SU-DHL-6 (cell line): ENCODE results near the gene SNAPC3.

Experiments
- H2AFZ ChIP-seq: fragments of 200-600 bp; sonication (generic); 2 replicates; pipeline ENCODE4 v1.6.1; 2014; ENCODE audit warnings: low read depth, mild to moderate bottlenecking, moderate library complexity, mixed read lengths, antibody characterized with exemption, low read length; ENCODE audit not compliant: severe bottlenecking
- H3F3A ChIP-seq: fragments of 200-600 bp; shearing (Covaris generic); 2 replicates; pipeline ENCODE4 v1.6.0; 2016; ENCODE audit warnings: antibody characterized with exemption, mild to moderate bottlenecking; ENCODE audit not compliant: insufficient read depth
- H3K27ac ChIP-seq: fragments of 200-600 bp; sonication (generic); 2 replicates; pipeline ENCODE4 v1.5.1; 2016; ENCODE audit warnings: low read depth, mild to moderate bottlenecking, low read length, moderate library complexity, mixed read lengths
- H3K27me3 ChIP-seq: fragments of 200-600 bp; sonication (generic), shearing (Covaris generic); 2 replicates; pipeline ENCODE4 v1.6.0; 2014; ENCODE audit warnings: mild to moderate bottlenecking, low read length
- H3K36me3 ChIP-seq: fragments of 200-600 bp; sonication (generic); 2 replicates; pipeline ENCODE4 v1.6.1; 2014; ENCODE audit warnings: mild to moderate bottlenecking, low read length, mixed read lengths
- H3K4me2 ChIP-seq: fragments of 300-600, 200-600 bp; shearing (Covaris generic), sonication (generic); 2 replicates; pipeline ENCODE4 v1.6.0; 2014; ENCODE audit warnings: low read length, low read depth, mild to moderate bottlenecking; ENCODE audit not compliant: poor library complexity, severe bottlenecking
- H3K4me3 ChIP-seq: fragments of 200-600 bp; sonication (generic); 2 replicates; pipeline ENCODE4 v1.5.1; 2014; ENCODE audit warnings: antibody characterized with exemption, low read length, mild to moderate bottlenecking, mixed read lengths; ENCODE audit not compliant: insufficient read depth, poor library complexity, severe bottlenecking
- H3K79me2 ChIP-seq: fragments of 200-600 bp; sonication (generic); 2 replicates; pipeline ENCODE4 v1.6.1; 2014; ENCODE audit warnings: mild to moderate bottlenecking, low read length, moderate library complexity; ENCODE audit not compliant: insufficient read depth
- H3K9ac ChIP-seq: fragments of 200-600 bp; sonication (generic); 2 replicates; pipeline ENCODE4 v1.7.0; 2014; ENCODE audit warnings: mild to moderate bottlenecking, low read length
- H3K9me2 ChIP-seq: fragments of 200-600 bp; sonication (generic); replicated peaks from 2 replicates; pipeline ENCODE4 v1.6.1; 2014; ENCODE audit warnings: low read length; ENCODE audit not compliant: insufficient read depth
- H3K9me3 ChIP-seq: fragments of 200-600 bp; sonication (generic); 2 replicates; pipeline ENCODE4 v1.6.1; 2014; ENCODE audit warnings: low read length, mixed read lengths; ENCODE audit not compliant: insufficient read depth
- H4K20me1 ChIP-seq: fragments of 200-600 bp; sonication (generic); 2 replicates; pipeline ENCODE4 v1.6.1; 2014; ENCODE audit warnings: low read depth, mild to moderate bottlenecking, antibody characterized with exemption, low read length, moderate library complexity, mixed read lengths
- CTCF ChIP-seq: fragments of 200-600 bp; sonication (generic); IDR thresholded peaks from one replicate; pipeline ENCODE4 v1.5.1; 2017; ENCODE audit warnings: antibody characterized with exemption, mild to moderate bottlenecking, low read length, moderate library complexity; ENCODE audit not compliant: insufficient read depth, poor library complexity, severe bottlenecking
- EZH2phosphoT487 ChIP-seq: fragments of 200-600 bp; sonication (generic), shearing (Covaris generic); conservative IDR thresholded peaks from 2 replicates; pipeline ENCODE4 v1.6.1; 2018; ENCODE audit warnings: mild to moderate bottlenecking, antibody characterized with exemption, low read length, moderate library complexity, mixed read lengths

The SNAPC3 gene

GRCh38 chr9:15390201-15390600 is 32.5 kb upstream of the SNAPC3 start:
- Histone ChIP-seq H4K20me1 (no peaks in the 10 kb centered on the region), H3K4me2 (no peak overlapping the region), H3K9ac (no peak overlapping the region), H3K36me3 (no peaks in the 10 kb centered on the region), H3K27me3 (no peaks in the 10 kb centered on the region), H3K27ac (no peak overlapping the region), H3K9me3 (no peaks in the 10 kb centered on the region), H3K9me2 (no peaks in the 10 kb centered on the region), H3K4me3 (no peak overlapping the region), H3F3A (no peaks in the 10 kb centered on the region), H2AFZ (no peak overlapping the region), H3K79me2 (no peaks in the 10 kb centered on the region)
- TF ChIP-seq CTCF (no peak), EZH2phosphoT487 (no peak)

GRCh38 chr9:15392363-15392762 is 30.3 kb upstream of the SNAPC3 start:
- H4K20me1 ChIP-seq = no peaks in the 10 kb centered on the region
- no peak overlapping the region for H3K4me3 ChIP-seq
- no peaks in the 10 kb centered on the region for H3K27me3 ChIP-seq

GRCh38 chr9:15400281-15400941 is 22.3 kb upstream of the SNAPC3 start:
- H3K4me3 ChIP-seq = no peak overlapping the region
- TF ChIP-seq CTCF (no peak), EZH2phosphoT487 (no peak)
- H3K9me2 ChIP-seq = no peaks in the 10 kb centered on the region
- H3K79me2 ChIP-seq = no peaks in the 10 kb centered on the region
- no peak overlapping the region for H3K4me2 ChIP-seq
- H4K20me1 ChIP-seq = no peaks in the 10 kb centered on the region
- H3K9ac ChIP-seq = no peak overlapping the region
- no peak overlapping the region for H3K27ac ChIP-seq
- no peak overlapping the region for H2AFZ ChIP-seq
- H3K36me3 ChIP-seq = no peaks in the 10 kb centered on the region
- no peaks in the 10 kb centered on the region for H3K27me3 ChIP-seq
- H3F3A ChIP-seq = no peaks in the 10 kb centered on the region
- no peaks in the 10 kb centered on the region for H3K9me3 ChIP-seq

More at GRCh38 chr9:15392363-15392762, 30.3 kb upstream of the SNAPC3 start:
- no peak overlapping the region for H2AFZ ChIP-seq
- H3K27ac ChIP-seq = no peak overlapping the region
- no peaks in the 10 kb centered on the region for H3K9me2 ChIP-seq
- H3K36me3 ChIP-seq = no peaks in the 10 kb centered on the region
- H3K9me3 ChIP-seq = no peaks in the 10 kb centered on the region
- no peaks in the 10 kb centered on the region for H3F3A ChIP-seq
- no peak overlapping the region for H3K9ac ChIP-seq
- TF ChIP-seq CTCF = no peak
- TF ChIP-seq EZH2phosphoT487 = no peak
- no peak overlapping the region for H3K4me2 ChIP-seq
- H3K79me2 ChIP-seq = no peaks in the 10 kb centered on the region

GRCh38 chr9:15401266-15401665 is 21.4 kb upstream of the SNAPC3 start:
- Histone ChIP-seq H3K9me2 (no peaks in the 10 kb centered on the region), H3K27ac (no peak overlapping the region), H3K4me2 (no peak overlapping the region), H3K36me3 (no peaks in the 10 kb centered on the region), H3K4me3 (no peak overlapping the region), H3K79me2 (no peaks in the 10 kb centered on the region), H3K9ac (no peak overlapping the region), H2AFZ (no peak overlapping the region), H3K27me3 (no peaks in the 10 kb centered on the region), H3K9me3 (no peaks in the 10 kb centered on the region), H4K20me1 (no peaks in the 10 kb centered on the region), H3F3A (no peaks in the 10 kb centered on the region)
- no peak for TF ChIP-seq CTCF
- TF ChIP-seq EZH2phosphoT487 = no peak
